Measurements from ENCODE around the gene BORCS5.

BORCS5 gene

DNA sequence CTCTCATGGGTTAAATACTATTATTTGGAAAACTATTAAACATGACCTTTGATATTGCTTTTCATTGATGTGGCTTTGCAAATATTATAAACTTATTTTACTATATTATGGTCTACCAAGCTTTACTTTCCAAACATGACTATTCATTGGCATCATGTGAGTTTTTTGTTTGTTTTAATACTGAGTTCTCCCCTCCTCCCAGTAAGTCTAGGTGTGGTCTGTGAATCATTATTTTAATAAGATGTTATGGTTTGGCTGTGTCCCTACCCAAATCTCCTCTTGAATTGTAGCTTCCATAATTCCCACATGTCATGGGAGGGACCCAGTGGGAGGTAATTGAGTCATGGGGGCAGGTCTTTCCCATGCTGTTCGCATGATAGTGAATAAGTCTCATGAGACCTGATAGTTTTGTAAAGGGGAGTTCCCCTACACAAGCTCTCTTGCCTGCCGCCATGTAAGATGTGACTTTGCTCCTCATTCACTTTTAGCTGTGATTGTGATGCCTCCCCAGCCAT lies 80.0 kb downstream of the BORCS5 start:
- DNase-seq: no peak

DNA sequence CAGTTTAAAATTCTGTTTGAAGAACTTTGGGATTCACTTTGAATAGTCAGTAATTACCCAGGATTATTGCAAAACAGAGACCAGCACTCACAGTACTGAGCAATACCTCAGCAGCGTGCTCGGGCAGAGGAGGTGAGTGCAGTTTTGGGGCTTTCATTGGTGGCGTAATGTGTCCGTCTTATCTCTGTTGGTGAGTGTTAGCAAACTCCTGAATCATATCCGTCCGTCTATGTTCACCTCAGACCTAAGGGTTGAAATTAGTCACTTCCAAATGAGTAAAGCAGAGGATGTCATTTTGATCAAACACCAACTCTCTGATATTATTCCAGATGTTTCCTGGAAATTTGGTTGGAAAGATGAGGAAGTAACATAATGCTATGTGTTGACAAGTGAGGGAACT lies 82.8 kb downstream of the BORCS5 start:
- DNase-seq: peak; percentile 87

DNA sequence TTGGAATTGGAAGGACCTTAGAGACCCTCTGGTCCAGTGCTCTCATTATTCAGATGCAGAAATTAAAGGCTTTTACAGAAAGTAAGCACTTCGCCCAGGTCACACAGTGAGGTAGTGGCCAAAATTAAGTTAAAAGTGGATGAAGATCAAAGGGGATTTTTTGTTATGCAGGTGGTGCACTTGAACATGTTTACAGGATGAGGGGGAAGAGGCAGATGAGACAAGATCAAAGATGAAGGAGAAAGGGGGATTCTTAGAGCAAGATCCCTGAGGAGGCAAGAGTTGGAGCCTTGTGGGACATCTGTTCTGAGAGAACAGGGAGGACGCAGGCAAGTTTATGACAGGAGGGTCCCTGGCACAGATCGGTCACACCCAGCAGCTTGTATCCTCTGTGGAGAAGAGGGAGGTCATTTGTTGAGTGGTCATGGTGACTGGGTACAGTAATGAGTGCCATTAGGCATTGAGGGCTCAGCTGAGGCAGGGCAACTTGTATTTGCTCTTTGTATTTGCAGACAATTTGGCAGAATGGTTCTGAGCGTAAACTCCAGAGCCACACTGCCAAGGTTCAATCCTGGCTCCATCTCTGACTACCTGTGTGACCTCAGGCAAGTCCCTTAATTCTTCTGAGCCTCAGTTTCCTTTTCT lies 84.0 kb downstream of the BORCS5 start:
- DNase-seq: no peak

DNA sequence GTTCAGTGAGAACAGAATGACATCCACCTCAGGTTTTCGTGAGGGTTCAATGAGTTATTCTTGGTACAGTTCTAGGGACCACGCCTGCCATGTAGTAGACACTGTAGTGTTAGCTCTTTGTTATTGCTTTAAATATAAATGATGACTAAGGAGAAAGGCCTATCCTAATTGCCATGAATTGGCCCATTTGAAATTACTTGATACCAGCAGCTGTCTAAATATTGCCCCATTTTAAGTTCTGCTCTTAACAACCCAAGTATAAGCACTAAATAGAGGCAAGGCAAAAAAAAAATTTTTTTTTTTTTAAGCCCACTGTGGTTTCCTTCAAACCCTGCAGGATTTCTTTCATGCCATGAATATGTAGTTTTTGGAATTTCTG lies 84.5 kb downstream of the BORCS5 start:
- no peak for DNase-seq

DNA sequence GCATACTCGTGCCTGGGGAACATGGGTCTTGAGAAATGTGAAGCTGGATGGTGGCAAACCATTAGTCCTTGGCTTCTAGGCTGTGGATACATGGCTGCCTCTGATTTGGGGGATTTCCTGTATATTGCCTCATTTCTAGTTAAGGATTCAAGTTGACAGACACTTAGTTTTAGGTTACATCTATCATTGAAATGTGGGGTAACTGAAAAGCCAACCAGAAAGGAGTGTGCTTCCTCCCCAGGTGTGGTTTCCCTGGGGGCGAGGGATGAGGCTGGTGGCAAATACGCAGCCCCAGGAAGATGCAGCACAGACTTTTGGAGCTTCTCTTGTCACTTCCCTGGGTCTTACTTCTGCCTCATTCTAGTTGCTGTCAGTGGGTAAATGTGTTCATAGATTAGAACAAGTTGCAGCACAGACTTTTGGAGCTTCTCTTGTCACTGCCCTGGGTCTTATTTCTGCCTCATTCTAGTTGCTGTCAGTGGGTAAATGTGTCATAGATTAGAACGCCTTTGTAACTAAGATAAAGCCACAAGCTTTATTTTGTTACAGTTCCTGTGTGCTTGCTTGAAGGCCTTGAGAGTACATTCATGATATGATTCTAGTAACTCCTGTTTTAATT lies 85.1 kb downstream of the BORCS5 start:
- DNase-seq: peak; percentile 44

DNA sequence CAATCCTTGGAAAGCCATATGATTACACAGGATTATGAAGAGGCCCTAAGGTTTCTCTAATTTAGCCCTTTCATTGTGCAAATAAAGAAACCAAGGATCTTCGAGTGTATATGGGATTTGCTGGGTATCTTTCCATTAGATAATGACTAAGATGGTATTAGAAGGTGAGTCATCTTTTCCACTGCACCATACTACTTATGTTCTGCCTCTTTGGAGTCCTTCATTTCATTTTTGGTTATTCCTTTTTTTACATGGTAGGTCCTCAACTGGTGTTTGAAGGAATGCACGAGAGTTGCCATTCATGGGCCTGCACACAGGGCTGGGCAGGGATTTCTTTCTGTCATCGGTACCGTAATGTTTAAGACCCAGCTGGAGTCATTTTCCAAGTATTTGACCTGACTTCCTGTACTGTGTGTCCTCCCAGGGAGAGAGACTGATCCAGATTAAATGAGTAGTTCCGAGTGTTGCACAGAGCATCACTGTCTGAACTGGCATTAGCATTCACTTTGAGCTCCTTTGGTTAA lies 85.7 kb downstream of the BORCS5 start:
- no peak for DNase-seq

DNA sequence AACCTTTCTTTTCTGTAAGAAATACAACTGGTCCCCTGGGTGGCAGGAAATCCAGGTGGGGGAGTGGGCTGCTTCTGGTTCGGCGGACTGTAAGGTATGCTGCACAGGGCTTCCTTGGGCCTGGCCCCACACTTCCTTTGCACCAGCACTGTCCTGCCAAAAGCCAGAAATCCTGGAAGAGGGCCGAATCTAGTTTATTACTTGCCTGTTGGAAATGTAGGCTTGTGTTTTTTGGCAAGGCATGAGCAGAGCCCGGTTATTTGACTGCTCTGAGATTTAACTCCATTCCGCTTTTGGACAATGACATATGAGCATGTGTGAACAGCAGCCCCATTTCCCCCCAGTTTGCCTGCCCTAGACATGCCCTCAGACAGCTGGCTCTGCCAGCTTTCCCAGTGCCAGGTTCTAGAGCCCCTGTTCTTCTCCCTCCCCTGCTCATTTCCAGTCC lies 86.6 kb downstream of the BORCS5 start:
- DNase-seq: no peak

DNA sequence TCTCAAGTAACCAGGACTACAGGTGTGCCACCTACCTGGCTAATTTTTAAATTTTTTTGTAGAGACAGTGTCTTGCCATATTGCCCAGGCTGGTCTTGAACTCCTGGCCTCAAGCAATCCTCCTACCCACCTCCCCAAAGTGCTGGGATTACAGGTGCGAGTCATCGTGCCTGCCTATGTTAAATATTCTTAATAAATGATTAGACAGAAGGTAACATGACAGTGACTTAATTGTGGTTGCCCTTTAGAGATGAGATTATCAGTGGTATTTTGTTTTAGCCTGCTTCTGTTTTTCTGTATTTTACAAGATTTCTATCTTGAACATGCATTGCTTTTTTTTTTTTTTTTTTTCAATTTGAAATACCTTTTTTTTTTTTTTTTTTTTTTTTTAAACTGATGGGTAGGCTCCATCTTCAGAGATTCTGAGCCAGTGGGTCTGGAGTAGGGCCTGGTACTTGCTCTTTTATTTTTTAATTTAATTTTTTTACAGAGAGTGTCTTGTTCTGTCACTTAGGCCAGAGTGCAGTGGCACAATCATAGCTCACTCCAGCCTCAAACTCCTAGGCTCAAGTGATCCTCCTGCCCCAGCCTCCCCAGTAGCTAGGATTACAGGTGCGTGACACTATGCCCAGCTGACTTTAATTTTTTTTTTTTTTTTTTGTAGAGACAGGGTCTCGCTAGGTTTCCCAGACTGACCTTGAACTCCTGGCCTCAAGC lies 88.4 kb downstream of the BORCS5 start:
- DNase-seq: no peak

DNA sequence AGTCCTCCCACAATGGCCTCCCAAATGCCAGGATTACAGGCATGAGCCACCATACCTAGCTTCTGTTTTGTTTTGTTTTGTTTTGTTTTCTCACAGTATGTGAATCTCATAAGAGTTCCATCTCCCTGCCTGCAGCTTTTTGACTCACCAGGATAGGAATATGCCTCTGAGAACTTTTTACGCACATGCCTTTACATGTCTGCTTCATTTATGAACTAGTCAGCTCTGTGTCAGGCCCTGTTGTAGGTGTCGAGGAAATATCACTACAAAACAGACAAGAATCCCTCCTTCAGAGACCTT lies 89.0 kb downstream of the BORCS5 start:
- no peak for DNase-seq

DNA sequence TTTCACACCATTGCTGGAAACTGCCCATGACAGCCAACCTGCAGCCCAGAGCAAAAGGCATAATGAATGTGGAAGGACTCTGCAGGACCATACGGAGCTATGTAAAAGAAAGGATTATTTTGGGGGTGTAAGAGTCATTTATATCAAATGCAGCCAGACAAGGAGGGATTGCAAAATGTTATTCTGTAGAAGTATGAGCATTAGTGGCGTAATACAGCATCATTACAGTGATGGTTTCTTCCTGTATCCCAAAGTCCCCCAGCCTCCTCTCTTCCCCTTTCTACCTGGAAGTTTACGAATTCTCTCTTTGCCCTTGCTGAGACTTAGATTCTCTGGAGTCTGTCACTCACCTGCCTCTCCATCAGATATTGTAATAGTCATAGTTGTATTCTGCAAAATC lies 89.9 kb downstream of the BORCS5 start:
- DNase-seq: no peak

DNA sequence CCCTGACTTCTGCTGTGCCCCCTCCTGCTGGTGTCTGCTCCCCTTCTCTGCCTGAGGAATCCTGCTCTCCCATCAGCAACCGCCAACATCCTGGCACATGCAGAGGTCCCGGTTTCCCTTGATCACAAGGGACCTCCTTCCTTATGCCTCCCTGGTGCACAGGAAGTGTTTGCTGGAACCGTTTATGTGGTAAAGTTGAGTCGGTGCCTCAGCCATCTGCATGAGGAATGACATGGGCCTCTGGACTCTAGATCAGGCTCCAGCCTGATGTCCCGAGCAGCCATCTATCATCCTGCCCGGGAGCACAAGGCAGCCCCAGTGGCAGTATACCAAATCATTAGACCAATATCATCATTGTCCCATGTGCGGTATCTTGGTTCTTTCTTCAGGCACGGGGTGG lies 90.4 kb downstream of the BORCS5 start:
- no peak for DNase-seq

DNA sequence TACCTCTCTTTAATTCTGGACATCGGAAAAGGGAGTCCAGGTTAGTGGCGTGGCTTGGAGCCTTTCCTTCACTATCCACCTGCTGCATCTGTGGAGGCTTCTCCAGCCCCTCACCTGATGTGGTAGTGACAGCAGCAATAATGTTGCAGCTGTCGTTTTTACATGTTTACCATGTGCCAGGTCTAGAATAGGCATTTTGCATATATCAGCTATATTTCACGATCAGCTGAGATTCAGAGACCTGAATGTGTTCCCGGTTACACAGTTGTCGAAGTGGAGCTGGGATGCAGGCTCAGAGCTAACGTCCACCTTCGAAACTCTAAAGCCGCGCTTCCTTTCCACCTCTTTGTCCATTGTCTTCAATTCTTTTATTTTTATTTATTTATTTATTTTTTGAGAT lies 91.0 kb downstream of the BORCS5 start:
- DNase-seq: no peak

DNA sequence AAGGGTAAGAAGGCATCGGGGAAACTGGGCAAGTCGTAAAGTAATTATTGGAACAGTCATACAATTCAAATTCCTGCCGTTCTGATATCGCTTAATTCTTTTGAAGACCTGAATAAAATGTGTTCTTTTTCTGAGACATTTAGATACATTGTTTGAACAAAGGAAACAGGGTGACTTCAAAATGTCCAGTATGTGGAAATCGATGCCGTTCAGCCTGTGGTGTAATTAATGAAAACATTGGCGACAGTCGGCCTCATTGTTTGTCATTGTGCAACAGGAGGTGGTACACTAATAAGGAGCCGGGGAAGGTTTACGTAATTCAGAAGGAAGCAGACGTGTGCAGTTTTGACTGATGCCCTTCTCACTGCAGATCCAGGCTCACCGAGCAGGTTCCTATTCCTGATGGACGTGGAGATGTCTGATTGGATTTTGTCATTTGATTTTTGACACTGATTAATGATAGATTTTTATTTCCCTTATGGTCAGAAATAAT lies 92.7 kb downstream of the BORCS5 start:
- DNase-seq: no peak

DNA sequence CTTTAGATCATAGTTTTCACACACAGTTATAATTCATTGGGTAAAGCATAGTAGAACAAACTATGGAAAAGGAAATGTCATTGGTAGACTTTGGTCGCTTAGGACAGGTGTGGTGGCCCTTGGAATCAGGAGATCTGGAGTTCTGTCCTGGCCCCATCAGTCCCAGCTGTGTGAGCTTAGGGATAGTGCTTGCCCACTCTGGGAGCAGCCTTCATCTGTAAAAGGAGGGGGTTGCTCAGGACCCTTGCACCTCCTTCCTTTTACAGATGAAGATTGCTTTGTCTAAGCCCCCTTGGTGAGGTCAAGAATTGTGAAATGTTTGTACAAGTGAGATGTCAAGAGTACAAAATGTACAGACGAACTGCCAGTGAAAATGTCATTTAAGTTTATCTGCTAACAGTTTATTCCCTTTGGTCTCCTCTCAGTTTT lies 93.2 kb downstream of the BORCS5 start:
- DNase-seq: no peak

DNA sequence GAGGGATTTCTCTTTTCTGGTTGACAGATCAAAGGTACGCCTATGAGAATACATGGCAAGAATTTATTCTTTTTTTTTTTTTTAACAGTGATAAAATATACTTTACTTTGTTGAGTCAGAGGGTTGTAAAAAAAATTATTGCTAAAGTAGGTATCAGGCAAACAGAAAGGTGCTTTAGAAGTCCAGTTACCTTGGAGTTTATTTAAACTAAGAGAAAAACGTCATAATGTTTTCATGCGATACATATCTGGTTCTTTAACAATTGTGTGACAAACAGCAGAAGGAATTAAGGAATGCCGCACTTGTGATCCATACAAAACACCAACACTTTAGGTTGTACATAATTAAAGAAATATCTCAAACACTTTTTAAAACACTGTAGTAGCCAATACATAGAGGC lies 94.2 kb downstream of the BORCS5 start:
- no peak for DNase-seq

DNA sequence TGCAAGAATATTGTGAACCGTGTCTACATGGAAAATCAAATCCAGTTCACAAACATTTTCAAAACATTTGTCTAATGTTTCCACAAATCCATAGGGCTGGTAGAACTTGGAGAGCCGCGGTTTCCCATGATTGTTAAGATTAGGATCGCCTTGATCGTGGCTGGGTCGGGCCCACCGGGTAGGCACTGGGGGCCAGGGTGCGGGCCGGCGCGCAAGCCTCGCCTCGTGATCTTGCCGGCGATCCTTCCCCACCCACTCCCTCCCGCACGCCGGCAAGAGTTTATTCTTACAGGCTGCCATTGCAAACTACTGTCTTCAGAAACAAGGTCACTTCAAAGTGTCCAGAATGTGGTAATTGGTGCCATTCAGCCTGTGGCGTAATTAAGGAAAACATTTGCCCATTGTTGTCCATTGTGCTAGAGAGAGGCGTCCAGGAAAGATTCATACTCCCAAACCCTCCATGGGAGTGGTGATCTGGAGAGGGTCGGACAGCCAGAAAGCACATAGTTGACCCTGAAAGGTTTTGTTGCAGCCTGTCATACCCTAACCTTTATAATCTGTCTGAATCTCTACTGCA lies 95.5 kb downstream of the BORCS5 start:
- DNase-seq: no peak

DNA sequence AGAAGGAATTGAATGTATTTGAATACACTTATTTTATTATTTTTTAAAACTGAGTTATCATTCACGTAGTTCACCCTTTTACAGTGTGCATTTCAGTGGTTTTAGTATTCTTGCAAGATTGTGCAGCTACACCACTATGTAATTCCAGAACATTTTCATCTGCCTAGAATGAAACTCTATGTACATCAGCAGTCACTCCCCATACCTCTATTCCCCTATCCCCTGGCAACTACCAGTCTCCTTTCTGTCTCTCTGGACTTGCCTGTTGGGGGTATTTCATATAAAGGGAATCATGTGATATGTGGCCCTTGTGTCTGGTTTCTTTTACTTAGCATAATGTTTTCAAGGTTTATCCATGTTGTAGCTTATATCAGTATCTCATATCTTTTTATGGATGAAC lies 96.8 kb downstream of the BORCS5 start:
- no peak for DNase-seq

DNA sequence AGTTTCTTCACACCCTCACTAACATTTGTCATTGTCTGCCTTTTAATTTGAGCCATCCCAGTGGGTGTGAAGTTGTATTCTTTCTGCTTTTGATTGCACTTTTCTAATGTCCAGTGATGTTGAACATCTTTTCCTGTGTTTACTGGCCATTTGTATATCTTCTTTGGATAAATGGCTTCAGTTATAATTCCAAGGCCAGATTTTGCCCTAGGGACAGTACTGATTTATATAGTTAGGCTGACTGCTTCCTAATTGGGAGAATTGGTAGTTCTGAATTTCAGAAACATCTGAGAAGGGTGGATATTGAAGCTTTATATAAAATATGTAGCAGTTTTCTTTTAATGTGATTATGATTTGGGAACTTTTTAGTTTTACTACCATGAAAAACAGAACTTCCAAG lies 97.4 kb downstream of the BORCS5 start:
- no peak for DNase-seq

DNA sequence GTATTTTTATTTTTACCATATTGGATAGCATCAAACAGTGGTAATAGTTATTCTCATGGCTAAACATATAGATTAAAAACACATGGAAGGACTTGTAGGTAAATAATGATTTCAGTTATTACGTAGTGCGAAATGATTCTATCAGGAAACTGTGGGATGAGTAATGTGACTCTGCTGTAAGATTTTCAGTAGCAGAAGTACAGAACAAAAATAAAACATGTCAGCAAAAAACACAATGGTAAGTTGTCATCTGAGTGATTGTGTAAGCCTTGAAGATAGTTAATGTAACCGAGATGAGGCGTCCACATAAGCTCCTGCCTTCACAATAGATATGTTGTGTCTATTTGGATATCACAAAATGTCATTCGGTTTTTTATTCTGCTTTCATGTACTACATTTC lies 99.8 kb downstream of the BORCS5 start:
- no peak for DNase-seq

DNA sequence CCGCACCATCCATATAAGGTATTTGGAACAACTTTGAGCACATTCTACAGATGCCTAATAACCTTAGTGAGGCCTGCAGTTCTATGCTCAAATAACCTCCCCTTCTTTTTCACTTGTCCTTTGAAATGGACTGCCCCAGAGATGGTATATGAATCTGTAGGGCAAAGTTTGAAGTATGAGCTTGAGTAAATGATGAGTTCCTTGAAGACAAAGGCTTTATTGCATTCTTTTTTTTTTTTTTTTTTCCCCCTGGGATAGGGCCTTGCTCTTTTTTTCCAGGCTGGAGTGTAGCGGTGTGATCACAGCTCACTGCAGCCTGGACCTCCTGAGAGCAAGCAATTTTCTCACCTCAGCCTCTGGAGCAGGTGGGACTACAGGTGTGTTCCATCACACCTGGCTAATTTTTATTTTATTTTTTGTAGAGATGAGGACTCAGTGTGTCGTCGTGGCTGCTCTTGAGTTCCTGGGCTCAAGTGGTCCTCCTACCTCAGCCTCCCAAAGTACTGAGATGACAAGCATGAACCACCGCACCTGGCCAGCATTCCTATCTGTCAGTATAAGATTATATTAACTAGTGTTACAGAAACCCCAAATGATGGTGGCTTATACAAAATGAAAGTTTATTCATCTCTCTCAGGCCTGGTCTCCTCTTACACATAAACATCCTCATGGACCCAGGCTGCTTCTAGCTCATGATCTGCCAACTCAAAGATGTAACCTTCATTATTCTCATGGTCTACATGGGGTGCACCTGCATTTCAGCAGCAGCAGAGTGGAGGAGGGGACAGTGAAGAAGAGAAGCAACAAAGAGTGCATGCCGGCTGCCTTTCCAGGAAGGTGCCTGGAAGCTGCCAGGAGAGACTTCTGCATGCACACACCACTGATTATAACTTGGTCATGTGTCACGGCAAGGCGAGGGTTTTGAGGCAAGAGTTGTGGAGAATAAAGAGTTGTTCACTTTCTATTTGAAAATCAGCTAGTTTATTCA lies 104.4 kb downstream of the BORCS5 start:
- peak; percentile 65 for DNase-seq

DNA sequence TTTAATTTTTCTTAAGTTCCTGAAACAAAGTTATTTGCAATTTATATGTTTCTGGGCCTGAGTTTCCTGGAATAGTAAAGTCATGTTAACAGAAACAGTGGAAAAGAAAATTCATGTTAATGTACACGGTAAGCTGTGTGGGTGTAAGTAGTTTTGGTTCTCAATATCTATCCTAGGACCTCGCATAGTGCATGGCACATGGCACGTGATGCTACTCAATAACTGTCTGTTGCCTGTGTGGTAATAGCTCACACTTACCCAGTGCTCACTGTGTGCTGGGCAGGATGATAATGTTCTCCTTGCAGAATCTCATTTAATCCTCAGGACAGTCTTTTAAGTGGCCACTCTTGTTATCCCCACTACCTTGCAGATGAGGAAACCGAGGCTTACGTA lies 105.0 kb downstream of the BORCS5 start:
- DNase-seq: peak; percentile 67

DNA sequence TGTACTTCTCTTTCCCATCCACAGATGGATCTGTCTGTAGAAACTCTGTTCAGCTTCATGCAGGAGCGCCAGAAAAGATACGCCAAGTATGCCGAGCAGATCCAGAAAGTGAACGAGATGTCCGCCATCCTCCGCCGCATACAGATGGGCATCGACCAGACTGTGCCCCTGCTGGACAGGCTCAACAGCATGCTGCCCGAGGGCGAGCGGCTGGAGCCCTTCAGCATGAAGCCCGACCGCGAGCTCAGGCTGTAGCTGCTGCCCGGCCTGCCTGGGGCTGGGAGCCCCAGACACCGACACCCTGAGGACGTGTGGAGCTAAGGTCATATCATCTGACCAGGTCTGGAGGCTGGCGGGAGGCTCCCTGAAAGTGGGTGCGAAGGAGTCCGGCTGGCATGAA lies 108.6 kb downstream of the BORCS5 start:
- no peak for DNase-seq
